OCI-M2 (cell line): ENCODE measurements around the gene NRXN3.

Source experiments
- DNase-seq: peaks from one replicate; lab custom pipeline; 2025; ENCODE audit not compliant: unreplicated experiment; lab: John Stamatoyannopoulos, UW

The NRXN3 gene

GRCh38 chr14:78785265-78785664, 615.1 kb downstream of the NRXN3 start:
- no peak for DNase-seq

GRCh38 chr14:78788467-78789360, 618.5 kb downstream of the NRXN3 start:
- DNase-seq: no peak

- no peak for DNase-seq
Measured at GRCh38 chr14:78790271-78790670, 620.1 kb downstream of the NRXN3 start.

DNA sequence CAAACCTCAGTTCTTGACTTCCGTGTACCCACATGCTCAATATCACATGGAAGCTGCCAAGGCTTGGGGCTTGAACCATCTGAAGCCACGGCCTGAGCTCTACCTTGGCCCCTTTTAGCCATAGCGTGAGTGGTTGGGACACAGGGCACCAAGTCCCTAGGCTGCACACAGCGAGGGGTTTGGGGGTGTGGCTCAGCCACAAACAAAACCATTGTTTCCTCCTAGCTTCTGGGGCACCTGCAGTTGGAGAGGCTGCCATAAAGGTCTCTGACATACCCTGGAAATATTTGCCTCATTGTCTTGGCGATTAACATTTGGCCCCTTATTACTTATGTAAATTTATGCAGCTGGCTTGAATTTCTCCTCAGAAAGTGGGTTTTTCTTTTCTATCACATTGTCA, 628.6 kb downstream of the NRXN3 start:
- DNase-seq: no peak

GRCh38 chr14:78805570-78805969, 635.4 kb downstream of the NRXN3 start:
- DNase-seq: no peak

DNA sequence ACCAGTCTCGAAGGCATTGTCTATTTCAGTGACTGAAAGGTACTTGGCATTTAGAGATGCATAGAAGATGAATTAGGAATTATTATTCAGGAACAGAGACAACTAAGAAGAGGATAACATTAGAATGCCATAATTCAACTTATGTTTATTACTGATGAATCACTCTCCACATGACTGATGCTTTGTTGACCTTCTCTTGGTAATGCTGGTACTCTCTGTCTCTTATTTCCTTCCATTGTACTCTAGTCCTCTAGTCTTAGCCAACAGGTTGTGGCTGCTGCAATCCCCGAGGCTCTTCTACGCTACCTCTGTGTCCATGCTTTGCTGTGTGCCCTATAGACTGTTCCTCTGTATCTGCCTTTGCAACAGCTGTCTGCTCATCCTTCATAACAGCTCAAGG, 652.9 kb downstream of the NRXN3 start:
- no peak for DNase-seq

GRCh38 chr14:78823516-78823915, 653.3 kb downstream of the NRXN3 start:
- no peak for DNase-seq

GRCh38 chr14:78829274-78829673, 659.1 kb downstream of the NRXN3 start:
- no peak for DNase-seq

- no peak for DNase-seq
Measured at GRCh38 chr14:78834766-78835451, 664.7 kb downstream of the NRXN3 start.

GRCh38 chr14:78835909-78836308, 665.7 kb downstream of the NRXN3 start:
- DNase-seq: no peak

GRCh38 chr14:78836777-78837176, 666.6 kb downstream of the NRXN3 start:
- DNase-seq: no peak

- no peak for DNase-seq
Measured at GRCh38 chr14:78838959-78839358, 668.8 kb downstream of the NRXN3 start.

GRCh38 chr14:78840898-78841297, 670.7 kb downstream of the NRXN3 start:
- no peak for DNase-seq

DNA sequence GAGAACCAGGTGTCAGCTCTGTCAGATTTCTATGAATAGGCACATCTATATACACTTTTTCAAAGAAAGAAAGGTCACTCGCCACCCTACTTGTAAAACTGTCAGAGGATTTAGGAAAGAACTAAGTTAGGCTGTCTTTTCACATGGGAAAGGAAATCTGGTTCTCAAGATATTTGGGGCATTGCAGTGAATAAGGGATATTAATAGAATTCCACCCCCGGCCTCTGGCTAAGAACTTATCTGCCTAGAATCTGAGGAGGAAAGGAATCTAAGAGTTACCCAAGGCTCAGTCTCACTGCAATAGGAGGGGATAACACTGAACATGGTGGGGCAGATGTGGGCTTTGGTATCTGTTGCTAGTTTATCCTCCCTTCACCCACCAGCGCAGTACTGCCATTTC, 677.6 kb downstream of the NRXN3 start:
- no peak for DNase-seq

DNA sequence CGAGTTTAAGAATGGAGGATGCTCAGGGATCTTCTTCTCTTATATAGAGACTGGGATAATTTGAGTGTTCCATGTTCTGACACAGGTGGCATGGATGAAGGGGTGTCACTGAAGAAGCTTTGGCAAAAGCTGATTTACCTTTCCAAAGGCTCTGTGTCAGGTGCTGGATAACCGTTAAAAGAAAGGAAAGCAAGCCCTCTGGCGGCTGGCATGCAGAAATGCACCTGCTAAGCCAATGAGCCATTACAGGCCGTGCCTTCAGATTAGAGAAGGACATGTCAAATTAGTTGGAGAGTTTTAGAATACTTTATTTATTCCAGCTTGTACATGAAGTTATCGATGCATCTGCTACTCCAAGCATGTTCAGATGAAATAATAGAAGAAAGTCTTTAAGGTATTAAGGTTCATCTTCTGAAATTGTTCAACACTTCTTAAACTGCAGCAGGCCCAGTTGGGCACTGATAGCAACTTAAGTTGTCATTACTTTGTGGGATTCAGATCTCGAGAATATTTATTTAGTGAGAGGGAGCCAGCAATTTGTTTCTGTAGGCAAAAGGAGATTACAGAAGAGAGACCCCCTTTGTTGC, 678.2 kb downstream of the NRXN3 start:
- DNase-seq: no peak

- no peak for DNase-seq
Measured at GRCh38 chr14:78849952-78850351, 679.8 kb downstream of the NRXN3 start.

DNA sequence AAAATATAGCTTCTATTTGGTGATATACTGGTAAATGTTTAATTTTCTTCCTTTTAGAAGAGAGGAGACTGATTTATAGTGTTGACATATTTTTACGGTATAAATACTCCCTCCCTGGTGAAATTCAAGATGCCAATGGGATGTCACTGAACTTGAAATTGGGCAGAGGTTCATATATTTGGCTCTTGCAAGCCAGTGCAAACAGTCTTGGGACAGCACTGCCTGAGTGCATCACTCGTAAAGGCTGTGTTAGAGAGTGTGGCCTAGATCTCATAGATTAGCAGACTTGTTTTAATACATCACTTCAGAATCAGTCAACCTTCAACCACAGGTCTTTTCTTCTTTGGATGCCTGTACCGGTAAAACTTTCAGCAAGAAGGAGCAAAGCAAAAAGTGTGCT, 681.0 kb downstream of the NRXN3 start:
- no peak for DNase-seq

- DNase-seq: no peak
Measured at GRCh38 chr14:78852040-78852439, 681.9 kb downstream of the NRXN3 start.

DNA sequence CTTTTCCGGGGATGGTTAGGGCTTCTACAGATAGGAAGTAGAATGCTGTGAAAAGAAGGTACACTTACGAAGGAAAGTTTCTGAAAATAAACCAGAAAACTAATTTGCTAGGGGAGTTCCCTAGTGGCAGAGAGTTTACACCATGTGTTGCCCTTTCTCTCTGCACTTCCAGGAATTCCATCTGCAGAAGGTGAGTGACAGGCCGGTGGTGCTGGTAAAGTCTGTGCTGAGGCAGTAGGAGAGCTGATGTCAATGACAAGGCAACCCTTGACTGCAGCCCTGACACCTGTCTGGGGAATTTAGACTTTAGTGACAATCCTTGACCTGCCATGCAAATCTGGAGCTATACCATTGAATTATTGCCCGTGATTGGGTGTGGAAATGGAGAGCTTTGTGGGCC, 687.8 kb downstream of the NRXN3 start:
- no peak for DNase-seq

DNA sequence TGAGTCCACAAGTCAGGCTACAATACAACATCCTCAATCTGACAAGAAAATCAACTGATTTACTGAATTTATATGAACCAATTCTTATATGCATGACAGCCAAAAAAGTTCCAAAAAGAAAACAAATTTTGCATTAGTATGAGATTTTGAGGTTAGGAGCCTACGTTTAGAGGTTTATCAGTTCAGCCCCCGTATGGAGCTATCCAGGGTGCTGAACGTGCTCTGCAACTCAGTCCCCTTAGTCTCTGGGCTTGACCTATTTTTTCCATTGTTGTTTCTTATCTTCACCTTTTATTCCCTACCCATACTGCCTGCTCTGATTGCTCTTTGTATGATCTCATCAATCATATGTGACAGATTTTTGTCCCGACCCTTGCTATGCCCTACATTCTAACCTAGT, 693.0 kb downstream of the NRXN3 start:
- no peak for DNase-seq

DNA sequence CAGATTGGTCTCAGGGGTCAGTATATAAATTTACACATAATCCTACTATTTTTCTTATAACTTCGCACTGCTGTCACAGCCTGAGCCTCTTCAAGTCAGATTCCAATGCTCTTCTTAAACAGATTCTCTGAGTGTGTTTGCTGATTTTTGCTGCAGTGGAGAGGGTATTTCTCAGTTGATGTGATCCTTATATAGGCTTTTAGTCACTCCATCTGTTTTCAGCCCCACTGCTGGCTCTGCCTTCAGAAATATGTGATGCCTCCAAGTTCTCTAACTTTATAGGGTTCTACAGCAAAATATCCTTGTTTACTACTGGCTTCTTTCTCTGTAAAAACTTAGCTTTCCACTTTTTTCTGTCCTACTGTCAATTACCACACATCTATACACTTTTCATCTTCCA, 702.7 kb downstream of the NRXN3 start:
- DNase-seq: no peak

DNA sequence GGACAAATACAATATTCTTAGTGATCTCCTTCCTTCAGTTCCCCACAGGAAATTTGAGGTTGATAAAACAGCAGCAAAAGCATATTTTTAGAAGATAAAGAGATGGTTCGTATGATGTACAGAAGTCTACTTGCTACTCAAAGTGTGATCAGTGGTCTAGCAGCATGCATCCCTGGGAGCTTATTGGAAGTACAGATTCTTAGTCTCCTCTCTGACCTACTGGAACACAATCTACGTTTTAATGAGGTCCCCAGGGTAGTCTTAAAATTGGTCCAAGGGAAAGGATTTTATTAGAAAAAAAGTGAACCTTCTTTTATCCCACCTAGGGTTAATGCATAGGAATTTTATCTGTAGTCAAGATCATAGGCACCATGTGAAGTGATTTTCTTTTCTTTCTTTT, 703.4 kb downstream of the NRXN3 start:
- no peak for DNase-seq
